HCT116 (cell line): ENCODE measurements around the gene ADARB1.

Experiments
- CEBPB ChIP-seq: IDR thresholded peaks from 2 replicates; pipeline ENCODE4 v1.6.1; 2012; ENCODE audit warnings: low read depth
- CTCF ChIP-seq, 3 experiments: fragments of 200-600 bp in 1 of 3; sonication (generic) in 1 of 3; IDR thresholded peaks in 2 of 3; conservative IDR thresholded peaks in 1 of 3; 2 replicates each; pipeline ENCODE4 v1.5.1; 2012 to 2017; ENCODE audit warnings: low read depth in 2 of 3, low read length in 2 of 3, antibody characterized with exemption in 1 of 3, borderline replicate concordance in 1 of 3, control low read depth in 1 of 3, mild to moderate bottlenecking in 1 of 3, mixed read lengths in 1 of 3, mixed run types in 1 of 3, moderate library complexity in 1 of 3; ENCODE audit not compliant: insufficient read depth in 1 of 3
- EZH2phosphoT487 ChIP-seq: fragments of 200-600 bp; IDR thresholded peaks from 2 replicates; pipeline ENCODE4 v1.6.1; 2018; ENCODE audit warnings: antibody characterized with exemption, borderline replicate concordance
- JUND ChIP-seq: IDR thresholded peaks from 2 replicates; pipeline ENCODE4 v1.6.1; 2012
- MAX ChIP-seq: IDR thresholded peaks from 2 replicates; pipeline ENCODE4 v1.6.1; 2012
- POLR2A ChIP-seq: IDR thresholded peaks from 2 replicates; pipeline ENCODE4 v1.7.0; 2011; ENCODE audit warnings: borderline replicate concordance; ENCODE audit not compliant: insufficient read depth, insufficient read length; ENCODE audit errors: extremely low read depth
- POLR2AphosphoS5 ChIP-seq: IDR thresholded peaks from 2 replicates; pipeline ENCODE4 v1.6.1; 2011; ENCODE audit warnings: mild to moderate bottlenecking, low read depth, low read length, moderate library complexity
- RAD21 ChIP-seq: IDR thresholded peaks from 2 replicates; pipeline ENCODE4 v1.6.1; 2012; ENCODE audit warnings: low read depth, mild to moderate bottlenecking
- SIN3A ChIP-seq: IDR thresholded peaks from 2 replicates; pipeline ENCODE4 v1.6.1; 2012; ENCODE audit warnings: low read depth
- SRF ChIP-seq: IDR thresholded peaks from 2 replicates; pipeline ENCODE4 v1.6.1; 2012; ENCODE audit warnings: low read depth
- TCF7L2 ChIP-seq: IDR thresholded peaks from 2 replicates; pipeline ENCODE4 v1.7.0; 2011; ENCODE audit warnings: borderline replicate concordance, inconsistent platforms; ENCODE audit not compliant: insufficient read depth, insufficient read length; ENCODE audit errors: extremely low read depth
- YY1 ChIP-seq: IDR thresholded peaks from 2 replicates; pipeline ENCODE4 v1.6.1; 2011; ENCODE audit warnings: low read length, low read depth, moderate library complexity, mild to moderate bottlenecking; ENCODE audit not compliant: insufficient replicate concordance; ENCODE audit errors: extremely low read depth
- ZFX ChIP-seq: fragments of 450-650 bp; IDR thresholded peaks from 2 replicates; pipeline ENCODE4 v1.6.1; 2017
- ZNF274 ChIP-seq: fragments of 200-500 bp; sonication (Bioruptor generic); IDR thresholded peaks from 2 replicates; pipeline ENCODE4 v1.6.1; 2014; ENCODE audit warnings: mild to moderate bottlenecking, low read depth, low read length, inconsistent platforms

- TF ChIP-seq CTCF (IDR thresholded peaks at IDR 0.05 in 2 of 3, conservative IDR thresholded peaks at IDR 0.05 in 1 of 3; ENCODE audit: borderline replicate concordance in 1 of 3, insufficient read depth in 1 of 3, low read depth in 2 of 3, low read length in 2 of 3) (no peak), POLR2AphosphoS5 (no peak), YY1 (no peak), JUND (no peak), POLR2A (no peak), MAX (no peak), ZFX (no peak), RAD21 (no peak), EZH2phosphoT487 (no peak), CEBPB (no peak), TCF7L2 (no peak), ZNF274 (no peak), SRF (no peak), SIN3A (no peak)
Observed at GRCh38 chr21:45136500-45136899, 62.1 kb downstream of the ADARB1 start.
